ENCODE results near the gene MED26.

Gene MED26

DNA sequence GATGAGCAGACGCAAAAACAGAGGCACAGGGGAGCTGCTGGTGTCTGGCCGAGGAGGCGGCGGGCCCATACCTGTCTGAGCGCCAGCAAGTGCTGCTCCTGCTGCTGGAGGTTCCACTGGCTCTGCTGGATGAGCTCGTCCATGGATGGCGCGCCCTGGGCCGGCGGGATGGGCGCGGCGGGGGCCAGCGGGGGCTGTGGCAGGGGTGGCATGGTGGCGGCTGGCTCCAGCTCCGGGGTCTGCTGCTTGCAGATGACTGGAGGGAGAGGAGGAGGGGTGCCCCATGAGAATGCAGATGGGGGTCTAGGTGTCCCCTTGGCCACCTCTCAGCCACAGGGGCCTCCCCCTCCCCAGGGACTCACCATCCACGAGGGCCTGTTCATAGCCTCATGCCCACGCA, 92.6 kb downstream of the MED26 start:
- no peak for DNase-seq

DNA sequence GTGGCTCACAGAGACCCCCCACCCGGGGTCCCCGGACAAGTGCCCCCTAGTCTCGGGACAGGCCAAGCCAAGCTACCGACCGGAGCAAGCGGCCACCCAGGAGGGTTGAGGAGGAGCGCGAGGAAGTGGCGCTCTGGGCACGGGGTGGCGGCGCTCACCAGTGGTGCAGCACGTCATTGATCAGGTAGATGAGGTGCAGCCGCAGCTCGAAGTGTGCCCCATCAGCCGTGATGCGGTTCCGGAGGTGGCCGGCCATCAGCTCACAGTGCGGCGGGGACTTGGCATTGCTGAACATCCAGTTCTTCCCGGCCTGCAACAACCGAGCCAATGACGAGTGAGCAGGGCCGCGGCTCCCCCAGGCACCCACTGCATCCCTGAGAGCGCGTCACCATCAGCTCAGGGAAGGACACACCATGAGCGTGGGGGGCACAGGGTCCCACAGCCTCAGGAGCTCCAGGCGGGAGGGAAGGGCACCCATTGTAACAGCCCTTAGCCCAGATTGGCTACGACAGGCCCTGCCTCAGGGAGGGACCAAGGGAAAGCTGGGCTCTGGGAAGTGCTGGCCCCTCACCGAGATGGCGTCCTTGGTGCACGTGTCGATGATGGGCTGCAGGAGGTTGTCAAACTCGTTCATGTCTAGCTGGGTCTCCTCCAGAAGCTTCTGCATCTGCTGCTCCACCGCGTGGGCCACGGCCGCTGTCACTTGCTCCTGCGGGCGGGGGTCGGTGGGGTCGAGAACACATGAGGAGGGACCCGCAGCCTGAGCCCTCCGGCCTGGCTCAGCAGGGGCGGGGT, 95.4 kb downstream of the MED26 start:
- DNase-seq, result no peak

DNA sequence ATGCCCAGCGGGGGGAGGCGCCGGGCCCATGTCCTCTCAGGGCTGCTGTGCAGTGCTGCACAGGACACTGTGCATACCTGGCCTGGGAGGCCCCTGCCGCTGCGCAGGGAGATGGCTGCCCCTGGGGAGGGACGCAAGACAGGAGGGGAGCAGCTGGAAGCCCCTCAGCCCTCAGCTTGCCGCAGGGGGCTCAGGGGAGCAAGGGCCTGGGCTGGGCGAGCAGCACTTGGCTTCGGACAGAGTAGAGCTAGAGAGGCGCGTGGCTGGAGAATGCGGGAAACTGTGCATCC, 96.7 kb downstream of the MED26 start:
- DNase-seq, result no peak

DNA sequence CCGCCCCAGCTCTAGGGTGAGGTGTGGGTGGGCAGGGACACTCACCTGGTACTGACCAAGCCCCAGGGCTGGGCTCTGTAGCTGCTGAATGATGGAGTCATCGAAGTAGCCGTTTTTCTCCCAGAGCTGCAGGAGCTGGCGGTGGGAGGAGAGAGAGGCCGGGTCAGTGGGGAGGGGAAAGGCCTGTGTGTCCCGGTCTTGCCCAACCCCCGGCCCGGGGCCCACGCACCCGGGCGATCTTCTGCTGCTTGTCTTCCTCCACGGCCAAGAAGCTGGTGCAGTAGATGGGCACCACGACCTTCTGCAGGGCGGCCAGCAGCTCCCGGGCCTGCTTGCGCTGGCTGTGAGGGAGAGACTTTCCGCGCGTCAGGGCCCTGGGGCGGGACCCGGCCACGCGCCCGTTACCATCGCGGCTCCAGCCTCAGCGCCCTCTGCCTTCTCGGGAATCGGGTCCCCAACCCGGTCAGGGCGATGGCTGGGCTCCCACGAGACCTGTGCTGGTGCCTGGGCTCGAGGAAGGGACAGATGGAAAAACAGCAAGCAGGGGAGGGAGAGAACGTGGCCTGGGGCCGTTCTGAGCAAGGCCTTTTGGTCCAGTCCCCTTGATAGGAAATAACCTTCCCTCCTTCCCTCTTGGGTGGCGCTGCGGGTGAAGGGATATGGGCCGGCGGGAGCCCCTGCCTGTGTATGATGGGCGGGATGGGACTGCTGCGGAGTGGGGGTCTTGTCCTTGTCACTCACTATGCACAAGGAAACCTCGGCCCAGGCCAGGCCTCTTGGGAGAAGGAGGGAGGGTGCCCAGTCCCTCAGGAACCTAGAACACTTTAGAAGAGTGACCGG, 97.2 kb downstream of the MED26 start:
- DNase-seq, result no peak

DNA sequence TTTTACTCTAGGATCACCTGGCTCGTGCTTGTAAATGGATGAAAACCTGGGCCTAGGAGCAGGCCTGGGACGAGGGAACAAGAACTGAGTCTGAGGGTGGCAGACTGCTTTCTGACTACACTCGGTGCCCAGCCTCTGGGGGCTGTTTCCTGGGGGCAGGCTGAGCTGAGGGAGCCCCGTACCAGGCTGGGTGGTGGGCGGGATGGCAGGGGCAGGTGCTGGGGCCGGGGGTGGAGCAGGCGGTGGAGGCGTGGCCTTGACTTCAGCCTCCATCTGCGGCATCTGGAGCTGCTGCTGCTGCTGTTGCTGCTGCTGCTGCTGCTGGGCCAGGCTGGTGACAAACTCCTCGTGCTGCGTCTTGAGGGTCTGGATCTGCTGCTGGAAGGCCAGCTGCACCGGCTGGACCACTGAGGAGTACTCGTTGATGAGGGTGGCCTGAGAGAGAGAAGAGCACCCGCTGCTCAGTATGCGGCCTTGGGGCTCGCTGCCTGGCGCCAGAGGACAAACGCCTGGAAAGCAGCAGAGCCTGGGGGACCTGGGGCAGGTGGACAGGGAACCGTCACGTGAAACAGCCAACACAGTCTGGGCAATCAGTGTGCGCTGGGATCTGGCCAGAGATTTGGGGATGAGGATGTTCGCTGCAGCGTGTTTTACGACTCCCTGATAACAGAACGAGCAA, 98.4 kb downstream of the MED26 start:
- DNase-seq, result no peak

DNA sequence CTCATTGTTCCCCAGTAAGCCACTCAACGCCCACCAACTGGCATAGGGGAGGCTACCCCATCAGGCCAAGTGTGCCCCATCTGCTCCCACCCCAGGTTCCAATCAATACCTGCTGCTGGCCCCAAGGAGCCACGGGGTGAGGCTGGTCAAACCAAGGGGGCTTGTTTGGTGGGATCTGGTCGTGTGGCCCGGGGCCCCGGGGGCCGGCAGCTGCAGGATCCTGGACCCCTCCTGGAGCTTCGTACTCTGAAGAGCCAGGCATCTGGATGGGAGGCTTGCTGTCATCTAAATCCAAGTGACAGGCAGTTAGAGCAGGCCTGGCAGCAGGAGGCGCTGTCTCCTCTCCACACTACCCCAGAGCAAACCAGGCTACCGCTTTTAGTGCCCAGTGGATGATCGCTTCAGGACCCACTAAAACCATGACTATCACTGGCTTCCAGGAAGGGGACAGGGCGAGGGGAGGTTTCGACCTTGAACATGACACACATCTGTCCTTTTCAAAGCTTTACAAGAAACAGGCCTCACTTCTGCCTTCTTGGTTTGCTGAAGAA, 100.0 kb downstream of the MED26 start:
- DNase-seq, result no peak

DNA sequence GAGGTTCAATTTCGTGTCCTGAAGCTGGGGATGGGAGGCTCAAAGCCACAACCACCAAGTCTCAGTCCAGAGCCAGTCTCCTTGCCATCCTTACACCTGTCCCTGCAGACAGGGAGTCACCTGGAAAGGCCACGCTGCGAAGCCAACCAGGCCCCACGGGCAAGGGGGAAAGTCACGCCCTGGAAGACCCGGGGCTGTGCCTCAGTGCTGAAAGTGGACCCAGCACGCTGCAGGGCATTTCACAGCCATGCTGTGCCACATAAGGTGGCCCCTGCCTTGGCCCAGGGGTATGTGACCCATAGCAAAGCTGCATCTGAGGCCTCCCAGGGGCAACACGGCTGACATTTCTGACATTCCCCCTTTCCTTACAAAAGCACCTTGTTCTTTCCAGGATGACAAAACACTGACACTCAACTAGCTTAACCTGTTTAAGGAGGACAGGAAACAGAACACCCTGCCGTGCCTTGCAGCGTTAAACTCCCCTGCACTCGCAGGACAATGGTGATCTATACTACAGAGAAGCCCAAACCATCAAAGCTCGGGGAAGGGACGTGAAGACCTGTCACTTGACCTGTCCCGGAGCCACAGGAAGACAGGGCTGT, 100.6 kb downstream of the MED26 start:
- no peak for DNase-seq

DNA sequence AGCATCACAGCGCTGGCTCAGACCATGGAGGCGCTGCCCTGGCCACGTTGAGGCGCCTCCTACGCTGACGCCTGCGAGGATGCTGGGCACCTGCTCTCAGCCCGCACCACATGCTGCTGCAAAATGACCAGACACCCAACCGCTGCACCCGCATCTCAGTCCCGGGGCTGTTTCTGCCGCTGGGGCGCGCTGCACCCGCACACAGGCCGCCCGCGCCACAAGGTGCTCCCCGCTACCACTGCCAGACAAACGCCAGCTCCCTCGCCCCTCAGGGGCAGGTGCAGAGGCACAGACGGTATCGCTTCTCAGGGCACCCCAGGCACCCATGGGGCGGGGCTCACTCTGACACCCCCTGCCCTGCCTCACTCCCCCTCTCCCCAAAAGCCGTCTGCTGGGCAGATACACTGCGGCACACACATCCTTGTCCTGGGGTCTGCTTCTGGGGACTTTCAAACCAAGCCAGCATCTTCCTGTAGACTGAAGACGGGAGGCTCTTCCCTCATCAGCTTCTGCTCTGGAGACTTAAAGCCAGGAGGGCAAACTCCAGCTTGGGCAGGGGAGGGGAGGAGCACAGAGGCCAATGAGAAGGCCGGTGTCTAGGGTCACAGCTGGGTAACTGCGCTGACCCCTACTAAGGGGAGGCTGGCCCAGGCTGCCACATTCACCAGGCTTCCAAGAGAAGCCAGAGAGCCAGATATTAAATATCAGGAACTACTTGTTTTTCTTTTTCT, 102.1 kb downstream of the MED26 start:
- no peak for DNase-seq

DNA sequence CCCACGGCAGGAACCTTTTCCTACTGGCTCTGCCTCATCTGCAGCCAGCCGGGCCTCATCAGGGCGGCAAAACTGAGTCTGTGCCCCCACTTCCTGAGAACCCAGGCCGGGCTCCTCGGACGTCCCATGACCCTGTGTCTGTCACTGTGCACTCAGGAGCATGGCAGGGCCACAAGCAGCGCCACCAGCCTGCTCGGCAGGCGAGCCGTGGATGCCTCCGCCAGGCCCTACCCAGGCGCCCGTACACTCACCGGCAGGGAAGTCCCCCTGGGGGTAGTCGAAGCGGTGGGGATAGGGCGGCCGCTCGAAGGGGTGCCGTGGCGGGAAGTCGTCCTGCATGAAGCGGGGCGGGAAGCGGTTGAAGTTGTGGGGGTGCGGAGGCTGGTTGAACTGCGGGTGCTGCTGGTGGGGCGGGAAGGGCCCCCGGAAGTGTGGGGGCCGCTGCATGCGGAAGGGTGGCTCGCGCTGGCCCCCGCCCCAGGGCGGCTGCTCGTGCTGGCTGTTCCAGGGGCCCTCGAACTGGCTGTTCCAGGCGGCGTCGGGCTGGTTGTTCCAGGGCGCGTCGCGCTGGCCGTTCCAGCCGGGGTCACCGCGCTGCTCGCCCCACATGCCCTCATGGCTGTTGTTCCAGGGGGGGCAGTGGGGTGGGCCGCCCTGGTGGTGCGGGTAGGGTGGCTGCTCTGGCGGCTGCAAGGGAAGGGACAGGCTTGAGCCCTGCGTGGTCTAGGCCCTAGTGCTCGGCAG, 102.8 kb downstream of the MED26 start:
- no peak for DNase-seq

Measured in NCI-H345 (cell line).